ENCODE data around the gene SYT14. TPM values are rescaled to one million over a fixed set of nuclear protein-coding genes. Genes with fewer than 3 reads are reported as not detected.

SYT14 gene
- total RNA-seq, 1 experiment from 2014 or later = 10.3 TPM

DNA sequence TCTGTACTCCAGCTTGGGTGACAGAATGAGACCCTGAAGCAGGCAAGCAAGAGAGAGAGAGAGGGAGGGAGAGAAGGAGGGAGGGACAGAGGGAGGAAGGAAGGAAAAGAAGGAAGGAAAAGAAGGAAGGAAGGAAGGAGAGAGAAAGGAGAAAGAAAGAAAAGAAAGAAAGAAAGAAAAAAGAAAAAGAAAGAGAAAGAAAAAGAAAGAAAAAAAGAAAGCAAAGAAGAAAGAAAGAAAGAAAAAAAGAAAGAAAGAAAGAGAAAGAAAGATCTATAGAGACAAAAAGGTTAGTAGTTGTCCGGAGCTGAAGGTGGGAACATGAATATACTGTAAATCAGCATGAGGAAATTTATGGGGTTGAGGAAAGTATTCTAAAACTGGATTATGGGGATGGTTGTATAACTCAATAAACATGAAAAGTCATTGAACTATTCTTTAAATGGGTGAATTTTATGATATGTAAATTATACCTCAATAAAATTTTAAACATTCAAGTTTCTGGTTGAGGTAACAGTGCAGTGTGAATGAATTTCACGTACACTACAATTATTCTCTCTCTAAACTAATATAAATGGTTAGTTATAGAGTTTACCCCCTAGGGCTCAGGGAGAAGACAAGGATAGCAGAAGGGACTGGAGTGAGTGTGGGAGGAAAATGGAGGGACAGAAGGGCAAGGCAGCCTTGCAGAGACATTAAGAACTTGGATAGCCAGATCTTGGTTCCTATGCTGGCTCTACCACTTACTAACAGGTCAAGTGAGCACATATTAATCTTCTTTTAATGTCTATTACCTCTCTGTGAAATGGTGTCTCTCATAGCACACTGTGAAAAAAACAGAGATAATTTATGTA, 269.8 kb downstream of the SYT14 start:
- H3K27me3 Mint-ChIP-seq (ENCODE audit: low read depth) = no peaks in the 10 kb centered on the region; the same call in 1 of the 2 replicates
- H4K8ac ChIP-seq (replicated peaks; ENCODE audit: insufficient read length, low read depth, low read length) = no peak overlapping the region
- no peak for DNase-seq

More for the DNA sequence above, 269.8 kb downstream of the SYT14 start:
- H3K14ac ChIP-seq (ENCODE audit: insufficient read depth, low read length) = no peak overlapping the region
- no peak overlapping the region for H2AFZ ChIP-seq (ENCODE audit: low read length)
- H2BK5ac ChIP-seq (ENCODE audit: insufficient read length, low read length) = no peak overlapping the region
- no peak overlapping the region for H3K4me3 Mint-ChIP-seq
- no peak overlapping the region for H3K9ac ChIP-seq (ENCODE audit: extremely low read depth, insufficient read length, low read length)
- peaks cover 10 to 11% of the 10 kb centered on the region in 2 experiments for H3K4me1 Mint-ChIP-seq
- no peak overlapping the region for H3K4me2 ChIP-seq (ENCODE audit: insufficient read depth, insufficient read length, low read length)
- H3K4ac ChIP-seq (ENCODE audit: low read depth, low read length) = no peak overlapping the region
- H3K23me2 ChIP-seq (ENCODE audit: insufficient read length, low read depth, low read length, poor library complexity, severe bottlenecking) = no peaks in the 10 kb centered on the region
- H3K18ac ChIP-seq (ENCODE audit: insufficient read length, low read depth, low read length) = no peak overlapping the region
- no peaks in the 10 kb centered on the region for H3K9me3 Mint-ChIP-seq
- H3K56ac ChIP-seq (ENCODE audit: insufficient read length, low read depth, low read length) = no peak overlapping the region
- H2BK120ac ChIP-seq (ENCODE audit: low read depth, low read length, poor library complexity, severe bottlenecking) = no peak overlapping the region
- no peak overlapping the region for H2BK15ac ChIP-seq (ENCODE audit: low read depth, low read length)
- H3K79me2 ChIP-seq (ENCODE audit: insufficient read depth, low read length) = no peaks in the 10 kb centered on the region
- no peak for TF ChIP-seq CTCF (conservative IDR thresholded peaks at IDR 0.05)
- no peak overlapping the region for H2BK20ac ChIP-seq (ENCODE audit: low read depth, low read length, poor library complexity, severe bottlenecking)
- H3K27ac ChIP-seq (ENCODE audit: insufficient read length, low read depth, low read length) = no peak overlapping the region
- WGBS (ENCODE audit: extremely low coverage, insufficient read length, low lambda C conversion rate) = no CpG with 5 or more reads among the region's 2 CpGs
- H3K4me1 ChIP-seq (ENCODE audit: insufficient read depth, low read length) = no peaks in the 10 kb centered on the region; the same call in 1 of the 2 replicates
- H3K9me3 ChIP-seq (ENCODE audit: control insufficient read depth, low read depth, low read length) = no peaks in the 10 kb centered on the region
- H4K20me1 ChIP-seq (ENCODE audit: control insufficient read depth, insufficient read depth, insufficient read length) = no peaks in the 10 kb centered on the region
- no peak overlapping the region for H3K23ac ChIP-seq (ENCODE audit: insufficient read length, low read depth, low read length)
- no peaks in the 10 kb centered on the region for H3K27me3 ChIP-seq (ENCODE audit: insufficient read depth, low read length)
- H2BK12ac ChIP-seq (ENCODE audit: insufficient read length, low read depth, low read length) = no peak overlapping the region
- no peaks in the 10 kb centered on the region; a peak in 1 of 7 replicates for H3K36me3 Mint-ChIP-seq (ENCODE audit: insufficient read depth in 1 of 3, low read depth in 3 of 3)
- no peak overlapping the region for H2AK5ac ChIP-seq (ENCODE audit: insufficient read length, low read length)
- H3K79me1 ChIP-seq (ENCODE audit: insufficient read depth, low read depth, low read length, poor library complexity, severe bottlenecking) = no peaks in the 10 kb centered on the region
- no peak overlapping the region for H4K91ac ChIP-seq (ENCODE audit: insufficient read length, low read depth, low read length)
- no peak overlapping the region for H4K5ac ChIP-seq (ENCODE audit: insufficient read length, low read depth, low read length)
- H3T11ph ChIP-seq (ENCODE audit: low read length) = no peak overlapping the region
- H3K27ac Mint-ChIP-seq = peak overlapping the region in 1 of 3 experiments; percentile 36; a peak in 1 of 7 replicates
